Heart left ventricle (tissue), 16 donors: ENCODE data around the gene TMC4. TPM values are rescaled to one million over a fixed set of nuclear protein-coding genes. Genes with fewer than 3 reads are reported as not detected.

Experiments
- ATAC-seq, 4 donors: fragments of 200-7000 bp; cut with Tn5 transposase; one replicate each; pipeline ENCODE4 v1.9.1; 2020 to 2022; ENCODE audit warnings: moderate library complexity in 4 of 4, mild to moderate bottlenecking in 3 of 4, moderate number of reproducible peaks in 1 of 4
- DNase-seq, 5 donors: peaks; one replicate each; pipeline ENCODE4 v3.0.0-alpha.2; 2020
- H3K27ac ChIP-seq, 12 donors: fragments of 200-600 bp; sonication (generic) in 4 of 12; one replicate each; pipeline versions ENCODE4 v1.5.0 to v1.8.0; 2016 to 2022; ENCODE audit warnings: mild to moderate bottlenecking in 2 of 12
- H3K27me3 ChIP-seq, 9 donors: fragments of 200-600 bp; sonication (generic) in 2 of 9; one replicate each; pipeline versions ENCODE4 v1.5.1 to v1.8.0; 2016 to 2022; ENCODE audit warnings: mild to moderate bottlenecking in 3 of 9
- H3K36me3 ChIP-seq, 9 donors: fragments of 200-600 bp; sonication (generic) in 2 of 9; one replicate each; pipeline versions ENCODE4 v1.5.0 to v1.8.0; 2018 to 2022; ENCODE audit warnings: mild to moderate bottlenecking in 2 of 9
- H3K4me1 ChIP-seq, 12 donors: fragments of 200-600 bp; sonication (generic) in 4 of 12; one replicate each; pipeline versions ENCODE4 v1.5.0 to v1.8.0; 2016 to 2022; ENCODE audit warnings: mild to moderate bottlenecking in 3 of 12
- H3K4me3 ChIP-seq, 12 donors: fragments of 200-600 bp; sonication (generic) in 4 of 12; one replicate each; pipeline versions ENCODE4 v1.5.0 to v1.8.0; 2017 to 2022; ENCODE audit warnings: mild to moderate bottlenecking in 9 of 12, moderate library complexity in 4 of 12
- H3K9me3 ChIP-seq, 12 donors: fragments of 200-600 bp; sonication (generic) in 4 of 12; one replicate each; pipeline versions ENCODE4 v1.5.0 to v1.8.0; 2016 to 2022; ENCODE audit warnings: mild to moderate bottlenecking in 1 of 12
- POLR2A ChIP-seq, 2 donors: fragments of 450-650 bp; IDR thresholded peaks; one replicate each; pipeline ENCODE4 v1.6.1; 2017; ENCODE audit warnings: antibody characterized with exemption in 2 of 2, mild to moderate bottlenecking in 2 of 2, moderate library complexity in 2 of 2
- WGBS, 4 donors: extraction: QIAGEN DNeasy Blood & Tissue Kit in 2 of 4; methylation state at CpG; one replicate each; pipeline versions ENCODE4 v1.1.5 to v1.1.7; 2013 to 2018; 5-methylcytosine and 5-hydroxymethylcytosine counted together
- intact Hi-C, 10 donors: fragments of 100-400 bp; cut with DNase I; formaldehyde crosslinking; loops; one replicate each; pipeline versions ENCODE4 v1.11.1 to v1.14.2; 2022
- polyA plus RNA-seq, 2 donors: library from polyadenylated mRNA; stranded (reverse); fragments of 200-250 nt; gene quantifications; one replicate each; pipeline ENCODE4 v1.2.3, GENCODE V29; 2013
- total RNA-seq, 9 donors: library from RNA; depleted of rRNA in 2 of 9; stranded (reverse); fragments of >200 nt in 2 of 9; fragmentation: NEBNext Ultra II Directional in 3 of 9; extraction: Animal tissue kit (Norgen Biotek cat#: 25700) in 3 of 9; gene quantifications; one replicate each; pipeline versions ENCODE4 v1.1.0 to v1.2.4, GENCODE V29; 2016 to 2023
- TF ChIP-seq, protein P1 (sequence below), 12 donors: fragments of 200-600 bp; sonication (generic) in 4 of 12; IDR thresholded peaks; one replicate each; pipeline versions ENCODE4 v1.5.0 to v1.8.0; 2018 to 2022; ENCODE audit warnings: antibody characterized with exemption in 12 of 12, mild to moderate bottlenecking in 5 of 12
- donor health status: ischemic (EF 13 %, LVEDD 7.1; RV severe dilation, severe dysfunction).
- donor health status: healthy with polysubstance abuse.
- donor health status: DM: no; HTN: yes; CAD: no.
- donor health status: DM: no; HTN: no; CAD: no.
- donor health status: ischemic (EF 25% LVEDD 6.9; RV normal size, moderate dysfunction).
- donor health status: ischemic (EF 25% LVEDD 5.7; RV mildly dilated, moderate dysfunction).
- donor health status: healthy.
- donor health status: DM: yes; HTN: yes; CAD: no.
- donor health status: ischemic (EF 35%, LVEDD 5.7; RV mildly dilated, moderate dysfunction).
- donor health status: nonischemic (EF 11% LVEDD 7.7; RV severe dilation, severe dysfunction).
- donor health status: DM: yes; HTN: yes; CAD: no.
- donor health status: PGD.
- donor health status: ischemic (EF 29% LVEDD 5.4; RV normal size, mild dysfunction).
- donor health status: nonischemic (EF 23%, LVEDD 6.1; RV moderate dilation, normal function).

TMC4 gene
- total and polyA plus RNA-seq, 11 donors, result 0.58 to 4.5 (median 2.1) TPM; not detected in 1

GRCh38 chr19:54151362-54152035, 21.5 kb downstream of the TMC4 start:
- Histone ChIP-seq H3K36me3 (peaks cover 1 to 100% (median 100%) of the 10 kb centered on the region in 9 donors), H3K27me3 (no peaks in the 10 kb centered on the region), H3K9me3 (no peaks in the 10 kb centered on the region), H3K4me1 (peaks cover 0 to 18% (median 6%) of the 10 kb centered on the region in 12 donors), H3K27ac (no peak overlapping the region), H3K4me3 (no peak overlapping the region)
- no peak for TF ChIP-seq POLR2A (IDR thresholded peaks at IDR 0.05)
- TF ChIP-seq, protein P1, sequence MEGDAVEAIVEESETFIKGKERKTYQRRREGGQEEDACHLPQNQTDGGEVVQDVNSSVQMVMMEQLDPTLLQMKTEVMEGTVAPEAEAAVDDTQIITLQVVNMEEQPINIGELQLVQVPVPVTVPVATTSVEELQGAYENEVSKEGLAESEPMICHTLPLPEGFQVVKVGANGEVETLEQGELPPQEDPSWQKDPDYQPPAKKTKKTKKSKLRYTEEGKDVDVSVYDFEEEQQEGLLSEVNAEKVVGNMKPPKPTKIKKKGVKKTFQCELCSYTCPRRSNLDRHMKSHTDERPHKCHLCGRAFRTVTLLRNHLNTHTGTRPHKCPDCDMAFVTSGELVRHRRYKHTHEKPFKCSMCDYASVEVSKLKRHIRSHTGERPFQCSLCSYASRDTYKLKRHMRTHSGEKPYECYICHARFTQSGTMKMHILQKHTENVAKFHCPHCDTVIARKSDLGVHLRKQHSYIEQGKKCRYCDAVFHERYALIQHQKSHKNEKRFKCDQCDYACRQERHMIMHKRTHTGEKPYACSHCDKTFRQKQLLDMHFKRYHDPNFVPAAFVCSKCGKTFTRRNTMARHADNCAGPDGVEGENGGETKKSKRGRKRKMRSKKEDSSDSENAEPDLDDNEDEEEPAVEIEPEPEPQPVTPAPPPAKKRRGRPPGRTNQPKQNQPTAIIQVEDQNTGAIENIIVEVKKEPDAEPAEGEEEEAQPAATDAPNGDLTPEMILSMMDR (IDR thresholded peaks at IDR 0.05), result no peak
- intact Hi-C loops, result no loop called here
- WGBS, 4 donors, result 82 to 89% (median 87%) methylated on average over 23 of the region's 23 CpGs
- DNase-seq (no peak), ATAC-seq (no peak)

DNA sequence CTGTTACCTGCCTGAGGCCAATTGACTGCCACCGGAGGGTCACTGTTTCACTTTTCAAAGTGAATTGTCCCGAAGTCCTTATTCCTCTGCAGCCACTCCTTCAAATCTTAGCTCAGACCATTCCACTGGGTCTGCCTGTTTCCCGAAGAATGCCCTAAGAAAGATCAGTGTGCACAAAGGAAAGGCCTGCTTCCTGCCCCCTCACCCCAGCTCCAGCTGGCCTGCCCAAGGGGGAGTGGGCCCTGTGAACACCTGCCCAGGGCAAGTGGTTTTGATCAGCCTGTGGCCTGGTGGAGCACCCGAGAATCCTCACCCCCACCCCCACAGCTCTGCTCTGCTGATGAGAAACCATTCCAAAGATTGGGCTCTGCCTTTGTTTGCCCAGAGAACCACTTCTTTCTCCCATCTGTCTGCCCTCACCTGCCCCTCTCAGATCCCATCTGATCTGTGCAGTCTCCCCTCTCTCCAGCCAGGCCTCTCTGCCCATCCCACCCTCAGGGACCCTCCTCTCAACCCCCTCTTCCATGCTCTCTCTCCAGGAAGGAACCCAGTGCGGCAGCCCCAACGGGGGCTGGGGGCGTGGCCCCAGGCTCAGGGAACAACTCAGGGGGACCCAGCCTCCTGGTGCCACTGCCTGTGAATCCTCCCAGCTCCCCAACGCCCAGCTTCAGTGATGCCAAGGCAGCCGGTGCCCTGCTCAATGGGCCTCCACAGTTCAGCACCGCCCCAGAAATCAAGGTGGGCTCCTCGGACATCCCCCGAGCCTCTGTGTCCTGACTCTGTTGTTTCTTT, 23.7 kb downstream of the TMC4 start:
- intact Hi-C loops, result no loop called here
- DNase-seq (no peak), ATAC-seq (no peak)
- Histone ChIP-seq H3K27me3 (no peaks in the 10 kb centered on the region), H3K4me1 (peaks cover 0 to 19% (median 1%) of the 10 kb centered on the region in 12 donors), H3K36me3 (peaks cover 7 to 100% (median 100%) of the 10 kb centered on the region in 9 donors), H3K9me3 (no peaks in the 10 kb centered on the region), H3K27ac (no peak overlapping the region), H3K4me3 (no peak overlapping the region)
- TF ChIP-seq POLR2A (IDR thresholded peaks at IDR 0.05), result no peak
- TF ChIP-seq, protein P1 (IDR thresholded peaks at IDR 0.05), result no peak
- 79 to 83% (median 82%) methylated on average over 12 of the region's 12 CpGs for WGBS, 4 donors

DNA sequence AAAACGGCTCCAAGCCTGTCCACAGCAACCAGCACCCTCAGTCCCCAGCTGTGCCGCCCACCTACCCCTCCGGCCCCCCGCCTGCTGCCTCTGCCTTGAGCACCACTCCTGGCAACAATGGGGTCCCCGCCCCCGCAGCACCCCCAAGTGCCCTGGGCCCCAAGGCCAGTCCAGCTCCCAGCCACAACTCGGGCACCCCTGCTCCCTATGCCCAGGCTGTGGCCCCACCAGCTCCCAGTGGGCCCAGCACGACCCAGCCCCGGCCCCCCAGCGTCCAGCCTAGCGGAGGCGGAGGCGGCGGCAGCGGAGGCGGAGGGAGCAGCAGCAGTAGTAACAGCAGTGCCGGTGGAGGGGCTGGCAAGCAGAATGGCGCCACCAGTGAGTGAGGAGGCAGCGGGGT, 24.8 kb downstream of the TMC4 start:
- peak in 2 of 4 donors; percentile 4 to 28 for ATAC-seq
- intact Hi-C loops, result no loop called here

More for the DNA sequence above, 24.8 kb downstream of the TMC4 start:
- 61 to 82% (median 78%) methylated on average over 9 to 19 of the region's 19 CpGs for WGBS, 4 donors
- TF ChIP-seq POLR2A (IDR thresholded peaks at IDR 0.05), result no peak
- TF ChIP-seq, protein P1 (IDR thresholded peaks at IDR 0.05), result no peak
- peak overlapping the region in 8 of 12 donors; percentile 12 to 42 (median 34) for H3K27ac ChIP-seq
- H3K4me3 ChIP-seq, result no peak overlapping the region
- peaks cover 0 to 19% (median 0%) of the 10 kb centered on the region in 12 donors for H3K4me1 ChIP-seq
- no peaks in the 10 kb centered on the region for H3K9me3 ChIP-seq
- peaks cover 7 to 100% (median 100%) of the 10 kb centered on the region in 9 donors for H3K36me3 ChIP-seq
- H3K27me3 ChIP-seq, result no peaks in the 10 kb centered on the region
- DNase-seq, result no peak
